ENCODE data around the gene SIX3. TPM values are rescaled to one million over a fixed set of nuclear protein-coding genes. Genes with fewer than 3 reads are reported as not detected.
A peak's percentile ranks its signal among the peaks of the same experiment; 100 is the strongest.

Gene SIX3
- total and polyA plus RNA-seq, 2 donors (not counting 1 experiment from before 2014, with no cell fraction given), result not detected

GRCh38 chr2:44936275-44936674 is 5.2 kb upstream of the SIX3 start:
- Histone ChIP-seq H3K36me3 (replicated peaks in 1 of 2; ENCODE audit: control extremely low read depth in 1 of 2, control insufficient read depth in 1 of 2, extremely low read depth in 1 of 2, insufficient read depth in 2 of 2, low read length in 1 of 2) (no peaks in the 10 kb centered on the region), H3K4me1 (ENCODE audit: control insufficient read depth in 2 of 2, insufficient read depth in 2 of 2, low read length in 2 of 2) (peaks cover 76 to 93% of the 10 kb centered on the region in 2 donors), H3K4me3 (ENCODE audit: control extremely low read depth in 1 of 5, extremely low read depth in 1 of 5, insufficient read depth in 1 of 5, low read depth in 2 of 5, low read length in 4 of 5) (no peak overlapping the region), H3K9me3 (ENCODE audit: control extremely low read depth in 1 of 3, control insufficient read depth in 2 of 3, insufficient read depth in 1 of 3, low read length in 2 of 3) (peaks cover 0 to 83% (median 0%) of the 10 kb centered on the region in 3 donors), H3K9ac (ENCODE audit: low read length) (no peak overlapping the region), H3K4me2 (replicated peaks; ENCODE audit: low read depth, low read length, poor library complexity, severe bottlenecking) (peak overlapping the region; percentile 68), H3K27ac (ENCODE audit: low read length in 2 of 2) (no peak overlapping the region), H3K27me3 (replicated peaks in 1 of 4; ENCODE audit: control extremely low read depth in 1 of 4, control insufficient read depth in 3 of 4, insufficient read depth in 4 of 4, low read length in 3 of 4) (peaks cover 0 to 98% (median 76%) of the 10 kb centered on the region in 4 experiments), H3K79me2 (ENCODE audit: control insufficient read depth, insufficient read depth, low read length) (no peaks in the 10 kb centered on the region), H2AFZ (ENCODE audit: insufficient read depth, low read depth, low read length, poor library complexity, severe bottlenecking) (no peak overlapping the region), H4K20me1 (ENCODE audit: control insufficient read depth, insufficient read depth, low read length, poor library complexity, severe bottlenecking) (no peaks in the 10 kb centered on the region)
- no peak for DNase-seq
- peaks cover 51% of the 10 kb centered on the region for H3K4me1 Mint-ChIP-seq
- H3K9me3 Mint-ChIP-seq (ENCODE audit: insufficient read depth), result no peaks in the 10 kb centered on the region
- POLR2A ChIA-PET, result interaction anchor here (0.7 kb wide), 1 partner anchor 15 kb away, joined by 4 read pairs; no protein-coding TSS in a partner anchor
- 12% methylated on average over 6 of the region's 6 CpGs for WGBS (ENCODE audit: insufficient coverage)
- H3K27me3 Mint-ChIP-seq, result peaks cover 61% of the 10 kb centered on the region
- TF ChIP-seq EZH2 (IDR thresholded peaks at IDR 0.05; ENCODE audit: borderline replicate concordance, insufficient read depth, low read depth, low read length, poor library complexity, severe bottlenecking), result no peak
- no peak for TF ChIP-seq CTCF (IDR thresholded peaks at IDR 0.05)
- peak overlapping the region; percentile 8 for H3K4me3 Mint-ChIP-seq
- ATAC-seq (ENCODE audit: low read depth), result no peak
- H3K27ac Mint-ChIP-seq, result no peak overlapping the region
- CTCF ChIA-PET, result interaction anchor here (1.0 to 1.3 kb wide), 3 partner anchors 20 to 457 kb away, joined by 3 read pairs; no protein-coding TSS in a partner anchor
- intact Hi-C loops (cut with micrococcal nuclease), result no loop called here

Measured in B cell (primary cell).